IMR-90 (cell line): Measurements from ENCODE around the gene RASL10A. TPM values are rescaled to one million over a fixed set of nuclear protein-coding genes. Genes with fewer than 3 reads are reported as not detected.

Experiments used
- ATAC-seq: fragments of 200-7000 bp; cut with Tn5 transposase; 2 replicates; pipeline ENCODE4 v1.9.1; 2020; ENCODE audit warnings: low read depth, mild to moderate bottlenecking, moderate library complexity
- BruUV-seq: library from RNA; stranded (reverse); fragments of 400-500 nt; replicated peaks from 2 replicates; lab custom pipeline; 2021; lab: Mats Ljungman, UMichigan
- CTCF ChIA-PET: fragments of 300-600 bp; formaldehyde crosslinking; extraction: SDS; loops from one replicate; lab custom pipeline; 2021; ENCODE audit warnings: antibody characterized with exemption; lab: Yijun Ruan, JAX
- POLR2A ChIA-PET: fragments of 300-600 bp; sonication (Branson Sonifier 250); formaldehyde crosslinking; loops from one replicate; lab custom pipeline; 2022; ENCODE audit warnings: antibody characterized with exemption; ENCODE audit not compliant: unreplicated experiment; lab: Charles Lee
- DNase-seq: peaks from one replicate; pipeline ENCODE4 v3.0.0; 2013
- H2AFZ ChIP-seq: replicated peaks from 2 replicates; pipeline ENCODE3; 2013; ENCODE audit warnings: low read length, mild to moderate bottlenecking; ENCODE audit not compliant: poor library complexity
- H2AK5ac ChIP-seq: 2 replicates; pipeline ENCODE4 v1.6.1; 2013; ENCODE audit warnings: low read depth, low read length, inconsistent platforms
- H2AK9ac ChIP-seq: replicated peaks from 2 replicates; pipeline ENCODE3; 2013; ENCODE audit warnings: mild to moderate bottlenecking, low read depth, low read length, moderate library complexity; ENCODE audit not compliant: poor library complexity
- H2BK120ac ChIP-seq: 2 replicates; pipeline ENCODE4 v1.6.1; 2013; ENCODE audit warnings: low read depth, low read length, inconsistent platforms
- H2BK15ac ChIP-seq: 3 replicates; pipeline ENCODE4 v1.6.1; 2013; ENCODE audit warnings: low read depth, low read length, inconsistent platforms
- H2BK20ac ChIP-seq: 2 replicates; pipeline ENCODE4 v1.6.1; 2013; ENCODE audit warnings: low read depth, mild to moderate bottlenecking, inconsistent platforms, low read length, moderate library complexity
- H2BK5ac ChIP-seq: 2 replicates; pipeline ENCODE4 v1.6.1; 2013; ENCODE audit warnings: mild to moderate bottlenecking, low read depth, low read length, inconsistent platforms; ENCODE audit not compliant: poor library complexity, severe bottlenecking
- H3K14ac ChIP-seq: replicated peaks from 2 replicates; pipeline ENCODE4 v1.6.1; 2013; ENCODE audit warnings: low read depth, low read length, inconsistent platforms
- H3K18ac ChIP-seq: 2 replicates; pipeline ENCODE4 v1.6.1; 2013; ENCODE audit warnings: low read depth, low read length, control low read depth
- H3K23ac ChIP-seq: 2 replicates; pipeline ENCODE4 v1.6.1; 2013; ENCODE audit warnings: low read depth, low read length, inconsistent platforms
- H3K27ac ChIP-seq: 2 replicates; pipeline ENCODE4 v1.5.1; 2013; ENCODE audit warnings: mild to moderate bottlenecking, control low read depth, low read length; ENCODE audit not compliant: insufficient read depth
- H3K27me3 ChIP-seq: 2 replicates; pipeline ENCODE4 v1.6.1; 2013; ENCODE audit warnings: low read length; ENCODE audit not compliant: control insufficient read depth, insufficient read depth
- H3K36me3 ChIP-seq: 2 replicates; pipeline ENCODE4 v1.6.1; 2013; ENCODE audit warnings: low read length, mixed read lengths; ENCODE audit not compliant: control insufficient read depth, insufficient read depth
- H3K4ac ChIP-seq: 2 replicates; pipeline ENCODE4 v1.6.1; 2013; ENCODE audit warnings: low read depth, low read length, inconsistent platforms
- H3K4me1 ChIP-seq: 2 replicates; pipeline ENCODE4 v1.6.1; 2013; ENCODE audit warnings: low read length, mixed read lengths; ENCODE audit not compliant: control insufficient read depth, insufficient read depth
- H3K4me2 ChIP-seq: 2 replicates; pipeline ENCODE4 v1.6.1; 2013; ENCODE audit warnings: low read depth, mild to moderate bottlenecking, control low read depth, low read length, moderate library complexity
- H3K4me3 ChIP-seq: 2 replicates; pipeline ENCODE4 v1.5.1; 2013; ENCODE audit warnings: low read depth, mild to moderate bottlenecking, control low read depth, low read length, moderate library complexity; ENCODE audit not compliant: insufficient read depth
- H3K56ac ChIP-seq: 2 replicates; pipeline ENCODE4 v1.6.1; 2013; ENCODE audit warnings: low read length, inconsistent platforms; ENCODE audit not compliant: insufficient read depth; ENCODE audit errors: extremely low read depth
- H3K79me1 ChIP-seq, 2 experiments: 2 replicates each; pipeline ENCODE4 v1.6.1; 2013; ENCODE audit warnings: low read length in 2 of 2, inconsistent platforms in 1 of 2, low read depth in 1 of 2
- H3K9ac ChIP-seq: 2 replicates; pipeline ENCODE4 v1.6.1; 2013; ENCODE audit warnings: low read depth, low read length, control low read depth
- H3K9me1 ChIP-seq: 2 replicates; pipeline ENCODE4 v1.6.1; 2013; ENCODE audit warnings: low read length, inconsistent platforms; ENCODE audit not compliant: insufficient read depth
- H3K9me3 ChIP-seq: 2 replicates; pipeline ENCODE4 v1.6.1; 2013; ENCODE audit warnings: low read length; ENCODE audit not compliant: control insufficient read depth, insufficient read depth
- H4K20me1 ChIP-seq: 2 replicates; pipeline ENCODE4 v1.6.1; 2013; ENCODE audit warnings: low read length, inconsistent platforms; ENCODE audit not compliant: insufficient read depth
- H4K5ac ChIP-seq: 2 replicates; pipeline ENCODE4 v1.6.1; 2013; ENCODE audit warnings: mild to moderate bottlenecking, low read depth, low read length, control low read depth
- H4K8ac ChIP-seq, 2 experiments: 2 replicates each; pipeline ENCODE4 v1.6.1; 2013; ENCODE audit warnings: low read depth in 2 of 2, low read length in 2 of 2, control low read depth in 1 of 2, inconsistent platforms in 1 of 2
- H4K91ac ChIP-seq: 2 replicates; pipeline ENCODE4 v1.6.1; 2013; ENCODE audit warnings: low read depth, low read length, inconsistent platforms; ENCODE audit not compliant: insufficient read depth
- BHLHE40 ChIP-seq: fragments of 150-350 bp; IDR thresholded peaks from 2 replicates; pipeline ENCODE4 v1.6.1; 2016; ENCODE audit warnings: mild to moderate bottlenecking, low read depth, low read length
- CEBPB ChIP-seq: IDR thresholded peaks from 2 replicates; pipeline ENCODE4 v1.6.1; 2012; ENCODE audit warnings: low read depth, low read length, improper control_type of control experiment
- FOS ChIP-seq: fragments of 150-350 bp; IDR thresholded peaks from 2 replicates; pipeline ENCODE4 v1.6.1; 2016; ENCODE audit warnings: low read depth, low read length
- MAZ ChIP-seq: IDR thresholded peaks from 2 replicates; pipeline ENCODE4 v1.6.1; 2012; ENCODE audit warnings: low read depth, mild to moderate bottlenecking, low read length, improper control_type of control experiment, moderate library complexity, borderline replicate concordance
- NFE2L2 ChIP-seq: fragments of 150-350 bp; IDR thresholded peaks from 2 replicates; pipeline ENCODE4 v1.6.1; 2016; ENCODE audit warnings: low read depth, mild to moderate bottlenecking, low read length
- POLR2A ChIP-seq: IDR thresholded peaks from 2 replicates; pipeline ENCODE4 v1.6.1; 2012; ENCODE audit warnings: mild to moderate bottlenecking, low read depth, low read length
- RAD21 ChIP-seq: IDR thresholded peaks from 2 replicates; pipeline ENCODE4 v1.6.1; 2012; ENCODE audit warnings: low read length, improper control_type of control experiment
- RCOR1 ChIP-seq: IDR thresholded peaks from 2 replicates; pipeline ENCODE4 v1.6.1; 2012; ENCODE audit warnings: mild to moderate bottlenecking, low read length, improper control_type of control experiment; ENCODE audit not compliant: insufficient replicate concordance
- SMC3 ChIP-seq: fragments of 150-350 bp; IDR thresholded peaks from 2 replicates; pipeline ENCODE4 v1.6.1; 2016; ENCODE audit warnings: low read depth, mild to moderate bottlenecking, antibody characterized with exemption, low read length, moderate library complexity
- WGBS, 2 experiments: methylation state at CpG; one replicate each; pipeline versions ENCODE4 v1.1.5 to v1.1.7; 2013; ENCODE audit warnings: missing lambda C conversion rate in 2 of 2; ENCODE audit not compliant: insufficient read length in 1 of 2; ENCODE audit errors: extremely low coverage in 2 of 2; 5-methylcytosine and 5-hydroxymethylcytosine counted together
- dilution Hi-C: fragments of 300-500 bp; cut with HindIII; formaldehyde crosslinking; loops from one replicate; pipeline ENCODE4 v1.14.3; 2018; ENCODE audit warnings: low sequenced_read_pairs; ENCODE audit not compliant: unreplicated experiment
- in situ Hi-C: fragments of 300-500 bp; cut with MboI; formaldehyde crosslinking; loops from 3 replicates; pipeline ENCODE4 v1.14.3; 2019; ENCODE audit warnings: low sequenced_read_pairs, inconsistent platforms, mixed read lengths
- intact Hi-C: fragments of 100-400 bp; cut with micrococcal nuclease; formaldehyde crosslinking; loops from 2 replicates; pipeline ENCODE4 v1.10.0; 2022
- polyA plus RNA-seq, 3 experiments: library from polyadenylated mRNA; depleted of rRNA; stranded (reverse); fragments of >200 nt; gene quantifications; 2 replicates each; pipeline ENCODE4 v1.2.3, GENCODE V29; 2012; ENCODE audit warnings: low replicate concordance in 1 of 3
- total RNA-seq: library from RNA; depleted of rRNA; stranded (reverse); fragments of >200 nt; gene quantifications from 2 replicates; pipeline ENCODE4 v1.2.3, GENCODE V29; 2012

The RASL10A gene
- total and polyA plus RNA-seq, 2 of the 4 experiments (the other 2 are of a cell fraction), result 0.26 TPM; not detected in 1

- dilution Hi-C loops, result no loop called here
- no peak overlapping the region for H3K23ac ChIP-seq
- intact Hi-C loops, result no loop called here
- no peak overlapping the region for H4K91ac ChIP-seq
- H4K8ac ChIP-seq, result no peak overlapping the region
- no peaks in the 10 kb centered on the region for H4K20me1 ChIP-seq
- H3K56ac ChIP-seq, result no peak overlapping the region
- H3K14ac ChIP-seq, result no peak overlapping the region
- DNase-seq (no peak), ATAC-seq (no peak)
- H3K36me3 ChIP-seq, result peaks cover 75% of the 10 kb centered on the region
- H2AK9ac ChIP-seq, result no peak overlapping the region
- no peaks in the 10 kb centered on the region for H3K27me3 ChIP-seq
- no TSS peak for BruUV-seq
- no peak overlapping the region for H2BK5ac ChIP-seq
- no peak overlapping the region for H3K4ac ChIP-seq
- TF ChIP-seq POLR2A, result no peak
- TF ChIP-seq RAD21, result no peak
- no peak for TF ChIP-seq RCOR1
- no peak for TF ChIP-seq MAZ
- TF ChIP-seq BHLHE40, result no peak
- no peak for TF ChIP-seq SMC3
- TF ChIP-seq CEBPB, result no peak
- no peak for TF ChIP-seq NFE2L2
- TF ChIP-seq FOS, result no peak
- no peak overlapping the region for H3K9ac ChIP-seq
- peaks cover 3% of the 10 kb centered on the region; the same call in 1 of the 2 replicates for H3K9me1 ChIP-seq
- no peak overlapping the region for H2AK5ac ChIP-seq
- in situ Hi-C loops, result no loop called here
- H2AFZ ChIP-seq, result no peak overlapping the region
- CTCF ChIA-PET, result no interaction called here
- H3K79me1 ChIP-seq, result no peaks in the 10 kb centered on the region
- no peak overlapping the region for H4K5ac ChIP-seq
- no peak overlapping the region for H2BK20ac ChIP-seq
- no peak overlapping the region for H3K4me2 ChIP-seq
- no peak overlapping the region for H3K4me3 ChIP-seq
- H2BK120ac ChIP-seq, result no peak overlapping the region
- POLR2A ChIA-PET, result no interaction called here
- no peak overlapping the region for H3K18ac ChIP-seq
- no peak overlapping the region for H3K27ac ChIP-seq
- H2BK15ac ChIP-seq, result no peak overlapping the region
- H3K4me1 ChIP-seq, result no peaks in the 10 kb centered on the region
- H3K9me3 ChIP-seq, result no peaks in the 10 kb centered on the region
- WGBS, 2 experiments, result 98% methylated on average over 7 of the region's 8 CpGs; no CpG with 5 or more reads in 1 of the 2 experiments
These were observed 38.4 kb upstream of the RASL10A start for GRCh38 chr22:29353860-29354259.
